Stimulated activated naive CD4-positive, alpha-beta T cell (primary cell): ENCODE results near the gene SLC22A12.
"Not testable (repeated sequence)": the region's sequence is repeated elsewhere in the genome, so short reads cannot be mapped to it uniquely, and the experiment has no call there.

Experiments
- DNase-seq, 6 experiments: peaks; one replicate each; lab custom pipeline; 2025; lab: John Stamatoyannopoulos, UW

The SLC22A12 gene

DNA sequence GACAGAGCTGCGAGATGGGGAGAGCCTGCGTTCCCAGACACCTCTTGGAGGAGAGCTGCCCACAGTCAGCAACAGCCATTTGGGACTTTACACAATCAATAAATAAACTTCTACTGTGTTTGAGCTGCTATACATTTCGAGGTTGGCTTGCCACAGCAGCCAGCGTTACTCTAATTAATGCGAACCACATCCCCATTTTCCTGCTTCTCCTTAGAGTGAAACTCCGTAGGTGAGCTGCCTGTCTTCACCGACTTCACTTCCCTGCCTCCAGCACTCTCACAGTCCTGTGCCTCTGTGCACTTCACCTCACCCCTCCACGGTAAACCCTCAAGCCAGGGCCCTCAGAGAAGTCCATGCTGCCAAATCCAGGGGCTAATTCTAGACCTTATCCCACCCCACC, 5.9 kb upstream of the SLC22A12 start:
- DNase-seq: no peak

DNA sequence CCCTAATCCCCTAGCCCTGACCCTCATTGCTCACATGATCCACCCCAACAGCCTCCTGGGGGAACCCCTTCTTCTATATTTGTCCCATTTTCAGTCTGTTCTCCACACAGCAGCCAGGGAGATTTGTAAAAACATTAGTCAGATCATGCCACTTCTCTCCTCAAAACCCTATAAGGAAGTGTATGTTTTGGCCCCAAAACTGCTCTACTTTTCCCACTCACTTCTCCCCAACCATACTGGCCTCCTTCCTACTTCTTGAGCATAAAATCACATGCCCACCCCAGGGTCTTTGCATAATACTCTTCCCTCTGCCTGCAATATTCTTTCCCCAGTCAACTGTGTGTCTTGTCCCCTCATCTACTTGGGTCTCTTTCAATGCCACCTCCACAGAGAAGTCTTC, 4.7 kb upstream of the SLC22A12 start:
- no peak for DNase-seq

DNA sequence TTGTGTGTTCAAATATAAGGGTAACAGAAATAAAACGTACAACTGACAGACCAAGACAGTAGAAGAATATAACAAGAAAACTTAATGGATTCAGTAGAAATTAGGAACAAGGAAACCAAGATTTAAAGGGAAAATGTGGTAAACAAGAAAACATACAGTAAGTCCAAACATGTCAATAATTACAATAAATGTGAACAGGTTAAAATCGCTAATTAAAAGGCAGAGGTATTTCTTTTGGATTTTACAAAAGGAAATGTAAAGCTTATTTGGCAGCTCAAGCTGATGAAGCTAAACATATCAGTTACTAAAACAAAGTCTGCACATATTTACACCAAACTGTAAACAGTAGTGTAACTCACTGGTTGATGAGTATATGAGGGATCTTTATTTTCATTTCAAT, 2.3 kb upstream of the SLC22A12 start:
- DNase-seq: no peak

DNA sequence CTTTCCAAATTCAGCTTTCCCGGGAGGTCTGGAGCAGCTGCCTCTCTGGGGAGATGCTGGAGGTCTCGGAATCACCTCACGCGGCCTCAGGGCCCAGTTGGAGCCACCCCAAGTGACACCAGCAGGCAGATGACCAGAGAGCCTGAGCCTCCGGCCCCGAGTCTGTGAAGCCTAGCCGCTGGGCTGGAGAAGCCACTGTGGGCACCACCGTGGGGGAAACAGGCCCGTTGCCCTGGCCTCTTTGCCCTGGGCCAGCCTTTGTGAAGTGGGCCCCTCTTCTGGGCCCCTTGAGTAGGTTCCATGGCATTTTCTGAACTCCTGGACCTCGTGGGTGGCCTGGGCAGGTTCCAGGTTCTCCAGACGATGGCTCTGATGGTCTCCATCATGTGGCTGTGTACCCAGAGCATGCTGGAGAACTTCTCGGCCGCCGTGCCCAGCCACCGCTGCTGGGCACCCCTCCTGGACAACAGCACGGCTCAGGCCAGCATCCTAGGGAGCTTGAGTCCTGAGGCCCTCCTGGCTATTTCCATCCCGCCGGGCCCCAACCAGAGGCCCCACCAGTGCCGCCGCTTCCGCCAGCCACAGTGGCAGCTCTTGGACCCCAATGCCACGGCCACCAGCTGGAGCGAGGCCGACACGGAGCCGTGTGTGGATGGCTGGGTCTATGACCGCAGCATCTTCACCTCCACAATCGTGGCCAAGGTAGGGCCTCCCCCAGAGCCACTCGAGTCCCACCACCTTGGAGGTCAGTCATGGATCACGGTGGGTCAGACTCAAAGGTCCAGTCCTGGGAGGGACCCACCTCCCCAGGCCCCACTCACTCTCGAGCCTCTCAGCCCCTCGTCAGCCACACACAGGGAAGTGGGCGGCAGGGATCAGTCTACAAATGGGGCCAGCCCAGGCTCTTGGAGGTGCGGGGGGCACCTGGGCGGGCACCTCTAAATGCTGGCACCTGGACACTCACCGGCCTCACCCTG, 525 bp downstream of the SLC22A12 start:
- no peak for DNase-seq

DNA sequence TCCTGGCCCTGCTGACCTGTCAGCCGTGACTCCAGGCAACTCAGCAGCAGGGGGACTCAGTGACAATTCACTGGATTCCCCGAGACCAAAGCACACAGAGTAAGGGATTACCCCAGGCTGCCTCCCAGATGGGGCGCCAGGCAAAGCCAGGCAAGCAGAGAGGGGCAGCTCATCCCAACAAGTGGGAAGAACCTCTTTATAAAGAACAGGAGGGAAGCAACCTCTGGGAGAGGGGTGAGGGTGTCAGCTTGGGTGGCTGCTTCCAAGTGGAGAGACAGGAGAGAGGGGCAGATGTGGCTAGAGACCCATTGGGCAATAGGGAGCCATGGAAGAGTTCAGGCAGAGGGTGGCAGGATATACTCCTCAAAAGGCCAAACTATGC, 1.2 kb downstream of the SLC22A12 start:
- DNase-seq: no peak

DNA sequence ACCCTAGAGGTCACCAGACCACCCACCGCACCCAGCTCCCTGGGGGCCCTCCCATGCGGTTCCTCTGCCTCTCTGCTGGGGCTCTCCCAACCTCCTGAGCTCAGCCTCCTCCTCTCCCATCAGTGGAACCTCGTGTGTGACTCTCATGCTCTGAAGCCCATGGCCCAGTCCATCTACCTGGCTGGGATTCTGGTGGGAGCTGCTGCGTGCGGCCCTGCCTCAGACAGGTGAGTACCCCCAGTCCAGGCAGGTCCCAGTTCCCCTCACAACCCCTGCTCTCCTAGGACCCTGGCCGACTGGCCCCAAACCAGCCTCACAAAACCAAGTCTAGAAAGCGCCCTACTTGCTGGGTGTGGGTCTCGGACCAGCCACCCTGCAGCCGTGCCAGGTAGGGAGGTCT, 1.6 kb downstream of the SLC22A12 start:
- DNase-seq: no peak

DNA sequence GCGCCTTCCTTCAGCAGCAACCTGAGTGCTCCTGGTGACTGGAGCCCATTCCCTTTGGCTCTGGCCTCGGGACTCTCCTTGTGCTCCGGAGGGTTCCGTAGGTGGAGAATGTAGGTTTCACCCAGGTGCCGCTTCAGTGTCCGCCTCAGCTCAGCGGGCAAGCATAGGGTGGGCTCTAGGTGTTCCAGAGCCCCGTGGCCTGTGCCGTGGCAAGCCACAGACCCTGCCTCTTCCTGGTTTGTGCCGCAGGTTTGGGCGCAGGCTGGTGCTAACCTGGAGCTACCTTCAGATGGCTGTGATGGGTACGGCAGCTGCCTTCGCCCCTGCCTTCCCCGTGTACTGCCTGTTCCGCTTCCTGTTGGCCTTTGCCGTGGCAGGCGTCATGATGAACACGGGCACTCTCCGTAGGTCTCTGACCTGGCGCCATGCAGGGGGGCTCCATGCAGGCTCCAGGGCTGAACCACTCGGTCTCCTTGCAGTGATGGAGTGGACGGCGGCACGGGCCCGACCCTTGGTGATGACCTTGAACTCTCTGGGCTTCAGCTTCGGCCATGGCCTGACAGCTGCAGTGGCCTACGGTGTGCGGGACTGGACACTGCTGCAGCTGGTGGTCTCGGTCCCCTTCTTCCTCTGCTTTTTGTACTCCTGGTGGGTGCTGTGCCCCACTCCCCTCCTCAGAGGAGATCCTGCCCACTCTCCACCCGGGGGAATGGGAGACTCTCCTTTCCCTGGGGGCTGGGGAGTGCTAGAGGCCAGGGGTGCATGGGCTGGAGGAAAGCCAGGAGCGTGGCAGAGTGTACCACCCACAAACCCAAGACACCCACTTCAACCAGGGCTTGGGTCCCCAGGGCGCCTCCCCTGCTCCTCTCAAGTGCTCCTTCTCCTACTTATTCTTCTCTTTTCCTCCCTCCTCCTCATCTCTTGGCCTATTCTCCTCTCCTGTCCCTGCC, 2.4 kb downstream of the SLC22A12 start:
- DNase-seq: no peak

DNA sequence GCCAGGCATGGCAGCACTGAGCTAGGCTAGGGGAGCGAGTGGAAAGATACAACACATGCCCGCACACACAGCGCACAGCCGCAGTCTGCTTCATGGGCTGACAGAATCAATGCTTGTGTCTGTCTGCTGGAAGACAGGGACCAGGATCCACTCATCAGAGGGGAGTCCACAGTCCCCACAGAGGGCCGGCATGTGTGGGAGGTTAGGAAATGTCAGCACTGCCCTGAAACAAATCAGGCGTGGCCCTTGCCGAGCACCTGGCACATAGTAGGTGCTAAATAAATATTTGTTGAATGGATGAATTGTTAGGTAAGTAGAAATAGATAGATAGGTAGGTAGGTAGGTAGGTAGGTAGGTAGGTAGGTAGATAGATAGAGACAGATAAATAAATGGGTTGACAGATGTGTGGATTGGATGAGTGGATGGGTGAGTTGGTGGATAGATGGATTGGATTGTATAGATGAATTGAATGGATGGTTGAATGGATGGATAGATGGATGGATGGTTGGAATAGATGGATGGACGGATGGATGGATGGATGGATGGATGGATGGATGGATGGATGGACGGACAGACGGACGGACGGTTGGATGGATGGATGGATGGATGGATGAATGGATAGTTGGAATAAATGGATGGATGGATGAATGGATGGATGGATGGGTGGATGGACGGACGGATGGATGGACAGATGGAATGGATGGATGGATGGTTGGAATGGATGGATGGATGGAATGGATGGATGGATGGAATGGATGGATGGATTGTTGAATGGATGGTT, 3.3 kb downstream of the SLC22A12 start:
- DNase-seq: no peak

DNA sequence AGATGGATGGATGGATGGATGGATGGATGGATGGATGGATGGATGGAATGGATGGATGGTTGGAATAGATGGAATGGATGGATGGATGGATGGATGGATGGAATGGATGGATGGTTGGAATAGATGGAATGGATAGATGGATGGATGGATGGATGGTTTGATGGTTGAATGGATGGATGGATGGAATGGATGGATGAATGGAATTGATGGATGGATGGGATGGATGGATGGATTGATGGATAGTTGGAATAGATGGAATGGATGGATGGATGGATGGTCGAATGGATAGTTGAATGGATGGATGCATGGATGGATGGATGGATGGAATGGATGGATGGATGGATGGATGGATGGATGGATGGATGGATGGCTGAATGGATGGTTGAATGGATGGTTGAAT, 4.9 kb downstream of the SLC22A12 start:
- not testable (repeated sequence) for DNase-seq

DNA sequence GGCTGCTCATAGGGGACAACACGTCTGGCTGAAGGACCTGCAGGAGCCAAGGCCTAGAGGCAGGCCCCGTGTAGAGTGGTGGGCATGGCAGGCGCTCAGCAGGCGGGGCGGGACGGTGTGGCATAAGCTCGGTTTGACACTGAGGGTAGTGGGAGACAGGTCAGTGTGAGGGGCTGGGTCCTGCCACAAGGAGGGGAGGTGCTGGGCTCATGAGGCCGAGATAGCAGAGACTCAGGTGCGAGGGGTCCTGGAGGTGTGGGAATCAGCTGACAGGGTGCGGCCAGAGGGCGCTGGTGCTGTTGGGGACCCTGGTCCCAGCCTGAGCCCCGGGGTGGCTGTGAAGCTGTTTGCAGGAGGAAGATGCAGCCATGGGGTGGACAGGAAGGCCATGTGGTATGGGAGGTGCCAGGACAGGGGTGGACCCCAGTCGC, 6.7 kb downstream of the SLC22A12 start:
- DNase-seq: no peak

DNA sequence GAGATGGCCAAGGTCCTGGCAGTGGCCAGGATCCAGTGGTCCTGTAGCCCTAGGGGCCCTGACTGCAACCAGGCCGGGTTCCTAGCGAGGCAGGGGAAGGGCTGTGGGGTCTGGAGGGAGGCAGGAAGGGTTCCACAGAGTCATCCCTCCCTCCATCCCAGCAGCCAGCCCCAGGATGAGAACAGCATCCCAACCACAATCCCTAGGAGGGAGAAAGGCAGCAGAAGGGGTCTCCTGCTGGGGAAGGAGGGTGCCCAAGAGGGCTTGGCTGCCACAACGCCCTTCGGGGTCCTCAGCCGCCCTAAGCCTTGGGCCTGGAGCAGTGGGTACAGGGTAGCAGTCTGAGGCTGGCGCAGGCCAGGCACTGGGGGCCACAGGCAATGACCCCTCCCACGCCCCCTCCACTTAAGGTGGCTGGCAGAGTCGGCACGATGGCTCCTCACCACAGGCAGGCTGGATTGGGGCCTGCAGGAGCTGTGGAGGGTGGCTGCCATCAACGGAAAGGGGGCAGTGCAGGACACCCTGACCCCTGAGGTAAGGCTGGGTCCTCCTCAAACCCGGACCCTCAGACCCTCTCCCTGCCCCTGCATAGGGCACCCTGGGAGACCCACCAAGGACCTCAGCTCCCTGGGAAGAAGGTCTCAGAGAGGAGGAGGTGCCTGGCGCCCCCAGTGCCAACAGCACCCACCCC, 7.2 kb downstream of the SLC22A12 start:
- no peak for DNase-seq

DNA sequence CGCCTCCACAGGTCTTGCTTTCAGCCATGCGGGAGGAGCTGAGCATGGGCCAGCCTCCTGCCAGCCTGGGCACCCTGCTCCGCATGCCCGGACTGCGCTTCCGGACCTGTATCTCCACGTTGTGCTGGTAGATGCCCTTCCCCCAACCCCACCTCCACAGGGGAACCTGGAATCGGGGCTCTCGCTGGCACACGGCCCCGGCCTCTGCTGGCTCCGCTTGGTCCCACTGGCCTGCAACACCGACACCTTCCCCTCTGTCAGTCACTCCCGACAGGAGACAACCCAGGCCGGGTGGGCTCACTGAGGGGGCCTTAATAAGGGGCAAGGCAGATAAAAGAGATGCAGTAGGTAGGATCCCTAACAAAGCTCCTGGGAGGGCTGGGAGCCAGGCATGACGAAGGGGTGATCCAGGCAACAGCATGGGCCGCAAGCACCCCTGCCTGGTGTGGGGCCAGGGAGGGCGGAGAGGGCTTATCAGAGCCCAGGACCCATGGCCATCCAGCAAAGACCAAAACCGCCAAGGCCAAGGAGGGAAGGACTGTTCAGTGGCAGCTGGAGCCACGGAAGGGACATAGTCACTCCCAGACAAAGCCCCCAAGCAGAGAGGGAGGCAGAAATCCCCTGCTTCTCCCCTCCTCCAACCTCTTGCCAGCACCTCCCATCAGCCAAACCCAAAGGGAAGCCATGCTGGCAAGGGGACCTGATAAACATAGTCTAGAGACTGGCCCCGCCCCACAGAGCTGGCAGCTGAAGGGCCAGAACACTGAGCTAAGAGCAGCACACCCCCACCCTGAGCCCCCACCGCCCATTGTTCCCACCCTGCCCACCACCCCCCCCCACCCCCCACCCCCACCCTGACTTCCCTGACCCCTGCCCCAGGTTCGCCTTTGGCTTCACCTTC, 8.0 kb downstream of the SLC22A12 start:
- no peak for DNase-seq

DNA sequence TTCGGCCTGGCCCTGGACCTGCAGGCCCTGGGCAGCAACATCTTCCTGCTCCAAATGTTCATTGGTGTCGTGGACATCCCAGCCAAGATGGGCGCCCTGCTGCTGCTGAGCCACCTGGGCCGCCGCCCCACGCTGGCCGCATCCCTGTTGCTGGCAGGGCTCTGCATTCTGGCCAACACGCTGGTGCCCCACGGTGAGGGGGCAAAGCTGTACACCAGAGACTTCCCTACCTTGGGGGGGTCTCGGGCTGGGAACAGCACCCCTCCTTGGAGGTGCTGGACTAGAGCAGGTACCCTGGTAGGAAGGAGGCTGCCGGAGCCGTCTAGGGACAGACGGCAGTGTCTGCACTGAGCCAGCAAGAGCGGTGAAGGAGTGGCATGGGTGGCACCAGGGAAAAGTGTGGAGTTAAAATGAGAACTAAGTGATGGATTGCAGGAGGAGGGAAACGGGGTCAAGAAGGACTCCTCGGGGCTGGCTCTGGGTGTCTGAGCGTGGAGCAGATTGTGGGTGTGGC, 8.7 kb downstream of the SLC22A12 start:
- no peak for DNase-seq

DNA sequence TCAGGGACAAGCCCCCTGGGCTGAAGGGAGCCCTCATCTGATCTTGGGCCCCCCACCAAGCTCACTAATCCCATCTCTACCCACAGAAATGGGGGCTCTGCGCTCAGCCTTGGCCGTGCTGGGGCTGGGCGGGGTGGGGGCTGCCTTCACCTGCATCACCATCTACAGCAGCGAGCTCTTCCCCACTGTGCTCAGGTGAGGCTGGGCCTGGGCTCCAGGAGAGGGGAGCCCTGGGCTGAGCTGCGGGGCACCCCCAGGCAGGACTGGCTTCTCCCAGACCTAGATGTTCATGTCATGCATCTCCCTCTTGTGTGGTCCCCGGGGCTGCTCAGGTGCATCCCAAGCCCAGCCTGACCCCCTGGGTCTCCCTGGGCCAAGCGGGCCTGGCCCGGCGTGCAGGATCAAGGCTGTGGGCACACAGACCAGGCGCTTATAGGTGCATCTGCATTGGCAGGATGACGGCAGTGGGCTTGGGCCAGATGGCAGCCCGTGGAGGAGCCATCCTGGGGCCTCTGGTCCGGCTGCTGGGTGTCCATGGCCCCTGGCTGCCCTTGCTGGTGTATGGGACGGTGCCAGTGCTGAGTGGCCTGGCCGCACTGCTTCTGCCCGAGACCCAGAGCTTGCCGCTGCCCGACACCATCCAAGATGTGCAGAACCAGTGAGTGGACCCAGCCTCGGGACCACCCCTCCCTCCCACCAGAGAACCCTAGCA, 9.4 kb downstream of the SLC22A12 start:
- no peak for DNase-seq

DNA sequence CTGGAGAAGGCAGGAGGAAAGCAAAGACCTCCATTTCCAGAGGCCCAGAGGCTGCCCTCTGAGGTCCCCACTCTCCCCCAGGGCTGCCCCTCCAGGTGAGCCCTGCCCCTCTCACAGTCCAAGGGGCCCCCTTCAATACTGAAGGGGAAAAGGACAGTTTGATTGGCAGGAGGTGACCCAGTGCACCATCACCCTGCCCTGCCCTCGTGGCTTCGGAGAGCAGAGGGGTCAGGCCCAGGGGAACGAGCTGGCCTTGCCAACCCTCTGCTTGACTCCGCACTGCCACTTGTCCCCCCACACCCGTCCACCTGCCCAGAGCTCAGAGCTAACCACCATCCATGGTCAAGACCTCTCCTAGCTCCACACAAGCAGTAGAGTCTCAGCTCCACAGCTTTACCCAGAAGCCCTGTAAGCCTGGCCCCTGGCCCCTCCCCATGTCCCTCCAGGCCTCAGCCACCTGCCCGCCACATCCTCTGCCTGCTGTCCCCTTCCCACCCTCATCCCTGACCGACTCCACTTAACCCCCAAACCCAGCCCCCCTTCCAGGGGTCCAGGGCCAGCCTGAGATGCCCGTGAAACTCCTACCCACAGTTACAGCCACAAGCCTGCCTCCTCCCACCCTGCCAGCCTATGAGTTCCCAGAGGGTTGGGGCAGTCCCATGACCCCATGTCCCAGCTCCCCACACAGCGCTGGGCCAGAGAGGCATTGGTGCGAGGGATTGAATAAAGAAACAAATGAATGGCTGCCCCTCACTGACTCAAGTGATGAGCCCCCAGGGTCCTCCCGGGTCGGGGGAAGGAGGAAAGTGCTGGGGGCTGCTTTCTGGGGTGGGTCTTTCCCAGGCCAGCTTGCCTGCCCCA, 10.8 kb downstream of the SLC22A12 start:
- no peak for DNase-seq

DNA sequence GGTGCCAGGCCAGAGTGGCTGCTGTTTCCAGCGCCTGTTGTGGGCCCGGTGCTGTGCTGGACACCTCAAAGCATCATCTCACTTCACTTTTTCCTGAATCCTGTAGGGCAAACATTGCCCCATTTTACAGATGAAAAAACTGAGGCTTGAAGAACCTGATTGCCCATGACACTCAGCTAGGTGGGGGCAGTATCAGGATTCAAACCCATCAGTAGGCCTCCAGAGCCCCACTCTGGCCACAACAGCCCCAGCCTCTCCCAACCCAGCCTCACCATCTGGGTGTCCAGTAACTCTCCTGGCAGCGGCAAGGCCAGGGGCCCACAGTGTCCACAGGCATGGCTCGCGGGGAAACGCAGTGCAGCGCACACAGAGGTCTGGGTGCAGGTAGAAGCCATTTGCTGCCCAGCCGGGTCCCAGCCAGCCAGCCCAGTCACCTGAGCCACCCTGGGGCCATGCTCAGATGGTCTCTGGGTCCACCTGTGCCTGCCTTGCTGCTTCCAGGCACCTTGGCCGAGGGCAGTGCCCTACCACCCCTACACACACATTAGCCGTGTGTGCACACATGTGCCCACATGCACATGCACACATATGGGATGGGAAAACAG, 11.5 kb downstream of the SLC22A12 start:
- no peak for DNase-seq

DNA sequence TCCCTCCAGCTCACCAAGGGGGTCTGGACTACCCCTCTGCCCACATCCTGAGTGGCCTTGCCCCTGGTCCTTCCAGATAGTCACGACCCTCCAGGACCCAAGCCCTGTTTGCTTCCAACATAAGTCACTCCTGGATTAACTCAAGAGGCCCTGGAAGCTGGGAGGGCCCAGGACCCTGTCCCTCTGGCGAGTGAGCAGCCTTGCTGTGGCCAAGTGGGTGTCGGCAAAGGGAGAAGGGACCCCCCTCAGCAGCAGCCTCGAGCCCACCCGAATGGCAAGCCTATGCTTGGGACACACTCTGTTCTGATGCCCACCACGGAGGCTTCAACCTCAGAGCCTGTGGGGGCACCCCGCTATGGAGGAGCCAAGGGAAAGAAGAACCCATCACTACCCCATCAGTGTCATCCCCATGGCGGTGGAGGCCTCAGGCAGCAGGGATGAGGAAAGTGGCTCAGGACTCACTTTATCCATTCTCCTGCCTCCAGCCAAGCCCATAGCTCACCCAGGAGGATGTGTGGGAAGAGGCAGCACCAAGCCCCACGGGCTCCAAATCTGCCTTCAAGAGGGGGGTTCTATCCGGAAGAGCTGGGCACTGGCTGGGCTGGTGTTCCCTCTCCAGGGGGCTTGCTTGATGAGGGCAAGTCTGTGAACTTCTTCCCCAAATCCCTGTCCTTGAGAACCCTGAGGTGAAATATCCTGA, 12.5 kb downstream of the SLC22A12 start:
- DNase-seq: no peak
